SKM-1 (cell line): ENCODE measurements around the gene SLC25A45.
A peak's percentile ranks its signal among the peaks of the same experiment; 100 is the strongest.

ENCODE experiments used
- DNase-seq: peaks from one replicate; lab custom pipeline; 2025; ENCODE audit not compliant: unreplicated experiment; lab: John Stamatoyannopoulos, UW

The SLC25A45 gene, protein sequence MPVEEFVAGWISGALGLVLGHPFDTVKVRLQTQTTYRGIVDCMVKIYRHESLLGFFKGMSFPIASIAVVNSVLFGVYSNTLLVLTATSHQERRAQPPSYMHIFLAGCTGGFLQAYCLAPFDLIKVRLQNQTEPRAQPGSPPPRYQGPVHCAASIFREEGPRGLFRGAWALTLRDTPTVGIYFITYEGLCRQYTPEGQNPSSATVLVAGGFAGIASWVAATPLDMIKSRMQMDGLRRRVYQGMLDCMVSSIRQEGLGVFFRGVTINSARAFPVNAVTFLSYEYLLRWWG

GRCh38 chr11:65382033-65382803, at the start of gene SLC25A45:
TSS of gene SLC25A45 (minus strand) at chr11:65382646. CDS start at chr11:65381951, 695 bp downstream.
- DNase-seq, result peak; percentile 70

- no peak for DNase-seq
These were observed 49.1 kb upstream of the SLC25A45 start for GRCh38 chr11:65431451-65432099.

GRCh38 chr11:65430406-65431217, 48.2 kb upstream of the SLC25A45 start:
- DNase-seq, result no peak

GRCh38 chr11:65429724-65430405, 47.4 kb upstream of the SLC25A45 start:
- DNase-seq, result peak; percentile 61

- DNase-seq, result no peak
These were observed 46.7 kb upstream of the SLC25A45 start for GRCh38 chr11:65429068-65429681.

- DNase-seq, result no peak
These were observed 46.2 kb upstream of the SLC25A45 start for GRCh38 chr11:65428578-65429067.

DNA sequence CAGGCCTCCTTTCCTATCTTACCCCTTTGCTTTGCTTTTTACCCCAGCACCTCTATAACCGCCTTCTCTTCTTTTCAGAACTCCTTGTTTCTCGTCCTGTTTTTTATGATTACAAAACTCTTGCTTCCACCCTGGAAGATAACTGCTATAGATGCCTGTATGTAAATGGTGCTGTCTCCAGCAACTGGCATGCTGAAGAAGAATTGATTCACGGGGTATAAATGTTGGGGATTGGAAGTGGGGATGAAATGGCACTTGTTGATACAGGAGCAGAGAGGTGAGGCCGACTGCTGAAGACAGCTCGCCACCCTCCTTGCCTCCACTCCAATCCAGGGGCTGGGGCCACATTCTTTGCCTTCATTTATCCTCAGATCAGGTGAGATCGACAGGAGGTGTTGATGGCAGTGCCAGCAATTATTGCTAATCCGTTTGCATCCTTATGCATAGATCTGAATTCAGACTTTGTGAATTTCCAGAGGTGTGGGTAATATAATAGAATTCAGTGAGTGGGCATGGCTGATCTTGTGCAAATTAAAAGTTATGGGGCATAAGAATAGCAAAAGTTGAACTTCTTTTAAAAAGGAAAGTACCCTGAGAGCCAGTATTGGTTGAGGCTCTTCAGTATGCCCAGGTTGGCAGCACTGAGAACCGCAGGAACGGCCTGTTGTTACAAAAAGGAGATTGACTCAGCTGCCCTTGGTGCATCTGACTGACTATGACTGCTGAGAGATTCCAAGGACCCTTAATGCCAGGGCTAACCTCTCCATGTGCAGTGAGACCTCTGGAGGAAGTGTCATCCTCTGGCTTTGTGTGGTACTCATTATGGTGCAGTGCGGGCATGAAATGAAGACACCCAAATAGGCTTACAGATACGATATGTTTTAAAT, 45.5 kb upstream of the SLC25A45 start:
- no peak for DNase-seq

GRCh38 chr11:65426839-65427690, 44.6 kb upstream of the SLC25A45 start:
- no peak for DNase-seq

GRCh38 chr11:65425971-65426838, 43.8 kb upstream of the SLC25A45 start:
- DNase-seq, result peak; percentile 98

- DNase-seq, result peak; percentile 39
These were observed 42.9 kb upstream of the SLC25A45 start for GRCh38 chr11:65425105-65425970.

GRCh38 chr11:65424205-65425104, 42.0 kb upstream of the SLC25A45 start:
- no peak for DNase-seq

DNA sequence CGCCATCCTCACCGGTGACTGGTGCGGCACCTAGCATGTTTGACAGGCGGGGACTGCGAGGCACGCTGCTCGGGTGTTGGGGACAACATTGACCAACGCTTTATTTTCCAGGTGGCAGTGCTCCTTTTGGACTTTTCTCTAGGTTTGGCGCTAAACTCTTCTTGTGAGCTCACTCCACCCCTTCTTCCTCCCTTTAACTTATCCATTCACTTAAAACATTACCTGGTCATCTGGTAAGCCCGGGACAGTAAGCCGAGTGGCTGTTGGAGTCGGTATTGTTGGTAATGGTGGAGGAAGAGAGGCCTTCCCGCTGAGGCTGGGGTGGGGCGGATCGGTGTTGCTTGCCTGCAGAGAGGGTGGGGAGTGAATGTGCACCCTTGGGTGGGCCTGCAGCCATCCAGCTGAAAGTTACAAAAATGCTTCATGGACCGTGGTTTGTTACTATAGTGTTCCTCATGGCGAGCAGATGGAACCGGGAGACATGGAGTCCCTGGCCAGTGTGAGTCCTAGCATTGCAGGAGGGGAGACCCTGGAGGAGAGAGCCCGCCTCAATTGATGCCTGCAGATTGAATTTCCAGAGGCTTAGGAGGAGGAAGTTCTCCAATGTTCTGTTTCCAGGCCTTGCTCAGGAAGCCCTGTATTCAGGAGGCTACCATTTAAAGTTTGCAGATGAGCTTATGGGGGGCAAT, 41.2 kb upstream of the SLC25A45 start:
- no peak for DNase-seq

- peak; percentile 92 for DNase-seq
These were observed 40.4 kb upstream of the SLC25A45 start, which contains the start of gene NEAT1 for GRCh38 chr11:65422633-65423515. TSS of gene NEAT1 (plus strand) at chr11:65422798.
